HG02571 (cell line): Measurements from ENCODE around the gene PLAGL1.
A peak's percentile ranks its signal among the peaks of the same experiment; 100 is the strongest.
"Not testable (repeated sequence)": the region's sequence is repeated elsewhere in the genome, so short reads cannot be mapped to it uniquely, and the experiment has no call there.

Experiments used
- ATAC-seq: cut with Tn5 transposase; IDR thresholded peaks from one replicate; pipeline ENCODE4 v1.9.1; 2021; ENCODE audit warnings: mild to moderate bottlenecking, moderate library complexity; ENCODE audit not compliant: unreplicated experiment

The PLAGL1 gene

GRCh38 chr6:143941852-143942627, 66.0 kb downstream of the PLAGL1 start:
- peak; percentile 61 for ATAC-seq

GRCh38 chr6:143940011-143940597, 68.0 kb downstream of the PLAGL1 start:
- peak; percentile 91 for ATAC-seq

- no peak for ATAC-seq
Observed at GRCh38 chr6:143939364-143939763, 68.7 kb downstream of the PLAGL1 start.

- no peak for ATAC-seq
Observed at GRCh38 chr6:143937668-143937970, 70.4 kb downstream of the PLAGL1 start.

- ATAC-seq = no peak
Observed at GRCh38 chr6:143936778-143937667, 71.0 kb downstream of the PLAGL1 start.

GRCh38 chr6:143936347-143936746, 71.7 kb downstream of the PLAGL1 start:
- ATAC-seq = no peak

GRCh38 chr6:143934867-143935266, 73.2 kb downstream of the PLAGL1 start:
- ATAC-seq = no peak

GRCh38 chr6:143934331-143934730, 73.7 kb downstream of the PLAGL1 start:
- no peak for ATAC-seq

- ATAC-seq = no peak
Observed at GRCh38 chr6:143929975-143930374, 78.1 kb downstream of the PLAGL1 start.

GRCh38 chr6:143928853-143929252, 79.2 kb downstream of the PLAGL1 start:
- no peak for ATAC-seq

GRCh38 chr6:143917026-143917425, 91.0 kb downstream of the PLAGL1 start:
- ATAC-seq = not testable (repeated sequence)

GRCh38 chr6:143912671-143913070, 95.4 kb downstream of the PLAGL1 start:
- no peak for ATAC-seq

GRCh38 chr6:143911028-143911427, 97.0 kb downstream of the PLAGL1 start:
- no peak for ATAC-seq

- no peak for ATAC-seq
Observed at GRCh38 chr6:143902827-143903226, 105.2 kb downstream of the PLAGL1 start.

GRCh38 chr6:143901885-143902750, 105.9 kb downstream of the PLAGL1 start:
- ATAC-seq = peak; percentile 97

- ATAC-seq = no peak
Observed at GRCh38 chr6:143900358-143900757, 107.7 kb downstream of the PLAGL1 start.

- no peak for ATAC-seq
Observed at GRCh38 chr6:143896126-143896860, 111.8 kb downstream of the PLAGL1 start.

GRCh38 chr6:143894655-143895054, 113.4 kb downstream of the PLAGL1 start:
- ATAC-seq = no peak
